Measurements from ENCODE around the gene SPAAR.
A peak's percentile ranks its signal among the peaks of the same experiment; 100 is the strongest.
"Not testable (repeated sequence)": the region's sequence is repeated elsewhere in the genome, so short reads cannot be mapped to it uniquely, and the experiment has no call there.

The SPAAR gene

GRCh38 chr9:35923927-35924763, 14.9 kb downstream of the SPAAR start:
- DNase-seq = no peak

GRCh38 chr9:35928591-35929452, 19.5 kb downstream of the SPAAR start:
- DNase-seq = no peak

- DNase-seq = no peak
Measured at GRCh38 chr9:35929453-35929718, 20.1 kb downstream of the SPAAR start.

GRCh38 chr9:35930521-35930920, 21.2 kb downstream of the SPAAR start:
- no peak for DNase-seq

- no peak for DNase-seq
Measured at GRCh38 chr9:35930989-35931388, 21.7 kb downstream of the SPAAR start.

- DNase-seq = no peak
Measured at GRCh38 chr9:35932735-35933134, 23.4 kb downstream of the SPAAR start.

GRCh38 chr9:35933550-35934067, 24.3 kb downstream of the SPAAR start:
- DNase-seq = no peak

- not testable (repeated sequence) for DNase-seq
Measured at GRCh38 chr9:35934069-35934468, 24.8 kb downstream of the SPAAR start.

GRCh38 chr9:35935261-35935660, 26.0 kb downstream of the SPAAR start:
- no peak for DNase-seq

GRCh38 chr9:35935755-35936509, 26.6 kb downstream of the SPAAR start:
- no peak for DNase-seq

GRCh38 chr9:35937227-35937626, 27.9 kb downstream of the SPAAR start:
- no peak for DNase-seq

- no peak for DNase-seq
Measured at GRCh38 chr9:35938474-35939356, 29.4 kb downstream of the SPAAR start.

GRCh38 chr9:35939679-35940250, 30.5 kb downstream of the SPAAR start:
- DNase-seq = no peak

GRCh38 chr9:35940458-35941407, 31.4 kb downstream of the SPAAR start:
- DNase-seq = no peak

GRCh38 chr9:35942286-35942685, 33.0 kb downstream of the SPAAR start:
- DNase-seq = no peak

- no peak for DNase-seq
Measured at GRCh38 chr9:35944173-35944572, 34.9 kb downstream of the SPAAR start.

- no peak for DNase-seq
Measured at GRCh38 chr9:35944841-35945240, 35.6 kb downstream of the SPAAR start.

- DNase-seq = peak in 1 of 2 experiments; percentile 48
Measured at GRCh38 chr9:35945341-35946018, 36.2 kb downstream of the SPAAR start.

GRCh38 chr9:35948451-35948850, 39.2 kb downstream of the SPAAR start:
- no peak for DNase-seq

GRCh38 chr9:35948901-35949318, 39.6 kb downstream of the SPAAR start:
- no peak for DNase-seq

Measured in NCI-H187 (cell line).